Endothelial cell of umbilical vein (primary cell): ENCODE measurements around the gene SLC7A11. TPM values are rescaled to one million over a fixed set of nuclear protein-coding genes. Genes with fewer than 3 reads are reported as not detected.

Source experiments
- BruUV-seq: library from RNA; stranded (reverse); fragments of 400-500 nt; replicated peaks from 2 replicates; lab custom pipeline; 2021; lab: Mats Ljungman, UMichigan
- CTCF ChIA-PET: fragments of 300-600, 350-600 bp; sonication (Branson Sonifier 250); formaldehyde crosslinking; loops from one replicate; lab custom pipeline; 2021; ENCODE audit warnings: antibody characterized with exemption, inconsistent platforms; lab: Charles Lee
- POLR2A ChIA-PET: fragments of 300-600, 350-600 bp; sonication (Branson Sonifier 250); formaldehyde crosslinking; loops from one replicate; lab custom pipeline; 2021; ENCODE audit warnings: antibody characterized with exemption, inconsistent platforms; lab: Charles Lee
- DNase-seq: peaks from one replicate; pipeline ENCODE4 v3.0.0-alpha.2; 2011; ENCODE audit warnings: low read depth, low spot score
- FAIRE-seq: peaks from 2 replicates; lab custom pipeline; 2011; peaks lifted over from hg19 to GRCh38; lab: Jason Lieb, UNC
- H2AFZ ChIP-seq: 2 replicates; pipeline ENCODE4 v1.6.0; 2012; ENCODE audit warnings: low read depth, low read length, control low read depth, inconsistent platforms
- H3K27ac ChIP-seq: 2 replicates; pipeline ENCODE4 v1.5.1; 2011; ENCODE audit warnings: low read depth, mild to moderate bottlenecking, control low read depth, low read length, moderate library complexity; ENCODE audit not compliant: insufficient read depth
- H3K27me3 ChIP-seq, 2 experiments: 2 replicates each; pipeline versions ENCODE4 v1.6.0 to v1.6.1; 2011; ENCODE audit warnings: low read length in 2 of 2, mixed read lengths in 1 of 2; ENCODE audit not compliant: control insufficient read depth in 2 of 2, insufficient read depth in 2 of 2
- H3K36me3 ChIP-seq, 2 experiments: 2 replicates in 1 of 2; 3 replicates in 1 of 2; pipeline ENCODE4 v1.5.1; 2011; ENCODE audit warnings: low read length in 2 of 2, mild to moderate bottlenecking in 1 of 2, moderate library complexity in 1 of 2; ENCODE audit not compliant: control insufficient read depth in 2 of 2, insufficient read depth in 2 of 2; ENCODE audit errors: extremely low read depth in 1 of 2
- H3K4me1 ChIP-seq: 3 replicates; pipeline ENCODE4 v1.5.1; 2011; ENCODE audit warnings: mild to moderate bottlenecking, low read length; ENCODE audit not compliant: control insufficient read depth, insufficient read depth; ENCODE audit errors: extremely low read depth
- H3K4me2 ChIP-seq: 2 replicates; pipeline ENCODE4 v1.6.1; 2011; ENCODE audit warnings: low read length, control low read depth, mixed read lengths; ENCODE audit not compliant: insufficient read depth
- H3K4me3 ChIP-seq, 3 experiments: fragments of 200-600 bp in 1 of 3; sonication (generic), shearing (Covaris generic) in 1 of 3; replicated peaks in 1 of 3; 2 replicates each; pipeline ENCODE4 v1.5.1; 2011 to 2016; ENCODE audit warnings: control low read depth in 3 of 3, low read length in 3 of 3, mild to moderate bottlenecking in 2 of 3, inconsistent platforms in 1 of 3, low read depth in 1 of 3, moderate library complexity in 1 of 3; ENCODE audit not compliant: insufficient read depth in 1 of 3
- H3K79me2 ChIP-seq: 2 replicates; pipeline ENCODE4 v1.6.0; 2012; ENCODE audit warnings: low read length, inconsistent platforms; ENCODE audit not compliant: control insufficient read depth, insufficient read depth
- H3K9ac ChIP-seq: replicated peaks from 2 replicates; pipeline ENCODE3; 2011; ENCODE audit warnings: low read length, control low read depth; ENCODE audit not compliant: insufficient read depth; ENCODE audit errors: extremely low read depth
- H3K9me1 ChIP-seq: replicated peaks from 3 replicates; pipeline ENCODE4 v1.6.0; 2011; ENCODE audit warnings: mild to moderate bottlenecking, low read length; ENCODE audit not compliant: control insufficient read depth, insufficient read depth; ENCODE audit errors: extremely low read depth
- H3K9me3 ChIP-seq: replicated peaks from 2 replicates; pipeline ENCODE4 v1.5.1; 2012; ENCODE audit warnings: low read length, inconsistent platforms; ENCODE audit not compliant: control insufficient read depth, insufficient read depth
- H4K20me1 ChIP-seq: replicated peaks from 2 replicates; pipeline ENCODE3; 2011; ENCODE audit warnings: mild to moderate bottlenecking, low read length; ENCODE audit not compliant: control insufficient read depth, insufficient read depth; ENCODE audit errors: extremely low read depth
- EZH2 ChIP-seq: IDR thresholded peaks from 2 replicates; pipeline ENCODE4 v1.6.1; 2012; ENCODE audit warnings: borderline replicate concordance, low read depth, mild to moderate bottlenecking, moderate library complexity, low read length, inconsistent platforms; ENCODE audit not compliant: severe bottlenecking
- FOS ChIP-seq: IDR thresholded peaks from 2 replicates; pipeline ENCODE4 v1.6.1; 2011; ENCODE audit warnings: mild to moderate bottlenecking, low read length, moderate library complexity, borderline replicate concordance; ENCODE audit not compliant: insufficient read depth
- GATA2 ChIP-seq: IDR thresholded peaks from 2 replicates; pipeline ENCODE4 v1.7.0; 2011; ENCODE audit warnings: low read depth, mild to moderate bottlenecking, moderate library complexity, mixed read lengths, low read length; ENCODE audit not compliant: insufficient read length, insufficient read depth
- JUN ChIP-seq: IDR thresholded peaks from 2 replicates; pipeline ENCODE4 v1.6.1; 2011; ENCODE audit warnings: borderline replicate concordance, low read depth; ENCODE audit not compliant: insufficient read length, insufficient read depth
- MYC ChIP-seq: IDR thresholded peaks from one replicate; pipeline ENCODE4 v1.6.1; 2011; ENCODE audit warnings: mild to moderate bottlenecking, low read depth, low read length
- POLR2A ChIP-seq: IDR thresholded peaks from 2 replicates; pipeline ENCODE4 v1.6.1; 2012; ENCODE audit warnings: low read depth, mild to moderate bottlenecking, control low read depth, low read length
- POLR2AphosphoS5 ChIP-seq: IDR thresholded peaks from 2 replicates; pipeline ENCODE4 v1.6.1; 2012; ENCODE audit warnings: low read depth, mild to moderate bottlenecking, control low read depth, low read length, moderate library complexity; ENCODE audit not compliant: insufficient read depth
- dilution Hi-C: fragments of 300-500 bp; cut with MboI; formaldehyde crosslinking; loops from one replicate; pipeline ENCODE4 v1.15.0; 2019; ENCODE audit warnings: low sequenced_read_pairs; ENCODE audit not compliant: extremely low pct_ligation_motif_present
- intact Hi-C: fragments of 100-400 bp; cut with micrococcal nuclease; formaldehyde crosslinking; loops from one replicate; pipeline ENCODE4 v1.10.0; 2022
- polyA plus RNA-seq, 4 experiments: library from polyadenylated mRNA; depleted of rRNA in 3 of 4; stranded (reverse) in 3 of 4; unstranded in 1 of 4; fragments of >200 nt; gene quantifications; 2 replicates each; pipeline versions ENCODE4 v1.2.1 to v1.2.3, GENCODE V29; 2011 to 2012; ENCODE audit warnings: missing spikeins in 1 of 4
- total RNA-seq: library from RNA; stranded (reverse); gene quantifications from 2 replicates; pipeline ENCODE4 v1.2.3, GENCODE V29; 2021
- TF ChIP-seq, protein P1 (sequence below), 2 donors: IDR thresholded peaks; 1 replicate in 1 of 2; 2 replicates in 1 of 2; pipeline ENCODE4 v1.5.1; 2011; ENCODE audit warnings: low read length in 2 of 2, mild to moderate bottlenecking in 2 of 2, moderate library complexity in 2 of 2, control low read depth in 1 of 2, inconsistent platforms in 1 of 2, low read depth in 1 of 2; ENCODE audit not compliant: insufficient read depth in 1 of 2; ENCODE audit errors: extremely low read depth in 1 of 2
- TF ChIP-seq, protein P2 (sequence below): IDR thresholded peaks from 2 replicates; pipeline ENCODE4 v1.6.1; 2011; ENCODE audit not compliant: insufficient read depth, insufficient read length

The SLC7A11 gene
- total and polyA plus RNA-seq, 2 donors (not counting 3 experiments of a cell fraction or from before 2014, with no cell fraction given): 28.4 to 82.7 TPM

DNA sequence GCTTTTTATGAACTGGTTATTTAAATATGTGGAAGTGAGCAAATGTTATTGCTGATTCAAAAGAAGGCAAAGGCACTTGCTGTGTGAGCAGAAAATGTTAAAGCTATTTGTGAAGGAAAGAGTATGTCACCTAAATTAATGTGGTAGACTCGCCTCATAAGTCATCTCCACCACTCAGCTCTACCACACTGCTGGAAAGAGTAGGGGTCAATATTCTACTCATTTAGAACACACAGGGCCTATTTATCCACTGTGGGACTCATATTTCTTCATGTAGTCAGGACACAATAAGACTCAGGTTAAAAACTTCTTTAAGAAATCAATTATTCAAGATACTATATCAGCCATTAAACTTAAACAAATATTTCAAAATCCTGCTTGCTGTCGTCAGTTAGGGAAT lies 106.5 kb downstream of the SLC7A11 start:
- Histone ChIP-seq H3K9me1 (no peaks in the 10 kb centered on the region), H3K27ac (no peak overlapping the region), H3K79me2 (no peaks in the 10 kb centered on the region), H3K9me3 (no peaks in the 10 kb centered on the region), H3K9ac (no peak overlapping the region), H4K20me1 (no peaks in the 10 kb centered on the region), H3K27me3 (no peaks in the 10 kb centered on the region), H3K4me2 (no peak overlapping the region), H3K4me3 (no peak overlapping the region), H2AFZ (no peak overlapping the region), H3K4me1 (no peaks in the 10 kb centered on the region), H3K36me3 (no peaks in the 10 kb centered on the region)
- POLR2A ChIA-PET: no interaction called here
- DNase-seq: no peak
- intact Hi-C loops (no loop called here), dilution Hi-C loops (no loop called here)
- no peak for FAIRE-seq
- CTCF ChIA-PET: interaction anchor here (1.7 kb wide), 1 partner anchor 9 kb away, joined by 4 read pairs; no protein-coding TSS in a partner anchor
- BruUV-seq: no TSS peak
- no peak for TF ChIP-seq JUN
- TF ChIP-seq POLR2AphosphoS5: no peak
- TF ChIP-seq, protein P1, sequence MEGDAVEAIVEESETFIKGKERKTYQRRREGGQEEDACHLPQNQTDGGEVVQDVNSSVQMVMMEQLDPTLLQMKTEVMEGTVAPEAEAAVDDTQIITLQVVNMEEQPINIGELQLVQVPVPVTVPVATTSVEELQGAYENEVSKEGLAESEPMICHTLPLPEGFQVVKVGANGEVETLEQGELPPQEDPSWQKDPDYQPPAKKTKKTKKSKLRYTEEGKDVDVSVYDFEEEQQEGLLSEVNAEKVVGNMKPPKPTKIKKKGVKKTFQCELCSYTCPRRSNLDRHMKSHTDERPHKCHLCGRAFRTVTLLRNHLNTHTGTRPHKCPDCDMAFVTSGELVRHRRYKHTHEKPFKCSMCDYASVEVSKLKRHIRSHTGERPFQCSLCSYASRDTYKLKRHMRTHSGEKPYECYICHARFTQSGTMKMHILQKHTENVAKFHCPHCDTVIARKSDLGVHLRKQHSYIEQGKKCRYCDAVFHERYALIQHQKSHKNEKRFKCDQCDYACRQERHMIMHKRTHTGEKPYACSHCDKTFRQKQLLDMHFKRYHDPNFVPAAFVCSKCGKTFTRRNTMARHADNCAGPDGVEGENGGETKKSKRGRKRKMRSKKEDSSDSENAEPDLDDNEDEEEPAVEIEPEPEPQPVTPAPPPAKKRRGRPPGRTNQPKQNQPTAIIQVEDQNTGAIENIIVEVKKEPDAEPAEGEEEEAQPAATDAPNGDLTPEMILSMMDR (IDR thresholded peaks at IDR 0.05; ENCODE audit: extremely low read depth in 1 of 2, insufficient read depth in 1 of 2, low read depth in 1 of 2, low read length in 2 of 2): no peak
- TF ChIP-seq MYC: no peak
- TF ChIP-seq GATA2: no peak
- no peak for TF ChIP-seq POLR2A
- TF ChIP-seq, protein P2, sequence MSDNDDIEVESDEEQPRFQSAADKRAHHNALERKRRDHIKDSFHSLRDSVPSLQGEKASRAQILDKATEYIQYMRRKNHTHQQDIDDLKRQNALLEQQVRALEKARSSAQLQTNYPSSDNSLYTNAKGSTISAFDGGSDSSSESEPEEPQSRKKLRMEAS: no peak
- TF ChIP-seq EZH2: no peak
- no peak for TF ChIP-seq FOS
